Heart right ventricle (tissue), 16 donors: Measurements from ENCODE around the gene PDZD2. TPM values are rescaled to one million over a fixed set of nuclear protein-coding genes. Genes with fewer than 3 reads are reported as not detected.
A peak's percentile ranks its signal among the peaks of the same experiment; 100 is the strongest.

Experiments
- ATAC-seq, 8 donors: fragments of 200-7000 bp; cut with Tn5 transposase; one replicate each; pipeline ENCODE4 v1.9.1; 2020; ENCODE audit warnings: mild to moderate bottlenecking in 8 of 8, moderate library complexity in 8 of 8, moderate number of reproducible peaks in 1 of 8
- DNase-seq, 2 donors: peaks; one replicate each; pipeline ENCODE4 v3.0.0-alpha.2; 2020
- H3K27ac ChIP-seq, 10 donors: fragments of 200-600 bp; sonication (generic) in 2 of 10; one replicate each; pipeline versions ENCODE4 v1.5.0 to v1.8.0; 2020 to 2022; ENCODE audit warnings: mild to moderate bottlenecking in 3 of 10
- H3K27me3 ChIP-seq, 7 donors: fragments of 200-600 bp; one replicate each; pipeline ENCODE4 v1.8.0; 2021 to 2022; ENCODE audit warnings: mild to moderate bottlenecking in 2 of 7
- H3K36me3 ChIP-seq, 9 donors: fragments of 200-600 bp; sonication (generic) in 1 of 9; one replicate each; pipeline versions ENCODE4 v1.5.0 to v1.8.0; 2020 to 2022; ENCODE audit warnings: mild to moderate bottlenecking in 2 of 9
- H3K4me1 ChIP-seq, 9 donors: fragments of 200-600 bp; sonication (generic) in 1 of 9; one replicate each; pipeline versions ENCODE4 v1.5.0 to v1.8.0; 2020 to 2022; ENCODE audit warnings: mild to moderate bottlenecking in 4 of 9
- H3K4me3 ChIP-seq, 10 donors: fragments of 200-600 bp; sonication (generic) in 2 of 10; one replicate each; pipeline versions ENCODE4 v1.5.0 to v1.8.0; 2020 to 2022; ENCODE audit warnings: mild to moderate bottlenecking in 7 of 10, moderate library complexity in 2 of 10
- H3K9me3 ChIP-seq, 11 donors: fragments of 200-600 bp in 10 of 11; sonication (generic) in 2 of 11; one replicate each; pipeline versions ENCODE4 v1.5.0 to v1.8.0; 2013 to 2022; ENCODE audit warnings: mild to moderate bottlenecking in 2 of 11, control low read depth in 1 of 11, moderate library complexity in 1 of 11
- CTCF ChIP-seq, 9 donors: fragments of 200-600 bp; sonication (generic) in 2 of 9; IDR thresholded peaks; one replicate each; pipeline versions ENCODE4 v1.5.0 to v1.8.0; 2021 to 2022; ENCODE audit warnings: antibody characterized with exemption in 9 of 9, mild to moderate bottlenecking in 5 of 9, moderate library complexity in 1 of 9
- WGBS, 2 donors: extraction: QIAGEN DNeasy Blood & Tissue Kit; methylation state at CpG; one replicate each; pipeline ENCODE4 v1.1.7; 2013; ENCODE audit warnings: inconsistent platforms in 1 of 2; 5-methylcytosine and 5-hydroxymethylcytosine counted together
- intact Hi-C, 10 donors: fragments of 100-400 bp; cut with DNase I; formaldehyde crosslinking; loops; one replicate each; pipeline versions ENCODE4 v1.11.1 to v1.14.2; 2022
- polyA plus RNA-seq, 2 donors: library from polyadenylated mRNA; stranded (reverse); fragments of 200-250 nt; gene quantifications; one replicate each; pipeline ENCODE4 v1.2.3, GENCODE V29; 2013
- total RNA-seq, 10 donors: library from RNA; stranded (reverse); fragmentation: NEBNext Ultra II Directional in 3 of 10; extraction: Animal tissue kit (Norgen Biotek cat#: 25700) in 3 of 10; gene quantifications; one replicate each; pipeline versions ENCODE4 v1.2.1 to v1.2.4, GENCODE V29; 2021 to 2023
- donor health status: Arrhythmogenic right ventricular cardiomyopathy.
- donor health status: ischemic (EF 13 %, LVEDD 7.1; RV severe dilation, severe dysfunction).
- donor health status: healthy with polysubstance abuse.
- donor health status: DM: no; HTN: yes; CAD: no.
- donor health status: DM: no; HTN: no; CAD: no.
- donor health status: ischemic (EF 25% LVEDD 6.9; RV normal size, moderate dysfunction).
- donor health status: ischemic (EF 25% LVEDD 5.7; RV mildly dilated, moderate dysfunction).
- donor health status: healthy.
- donor health status: DM: yes; HTN: yes; CAD: no.
- donor health status: Ischemic cardiomyopathy.
- donor health status: ischemic (EF 35%, LVEDD 5.7; RV mildly dilated, moderate dysfunction).
- donor health status: nonischemic (EF 11% LVEDD 7.7; RV severe dilation, severe dysfunction).
- donor health status: DM: yes; HTN: yes; CAD: no.
- donor health status: PGD.
- donor health status: ischemic (EF 29% LVEDD 5.4; RV normal size, mild dysfunction).
- donor health status: nonischemic (EF 23%, LVEDD 6.1; RV moderate dilation, normal function).

The PDZD2 gene
- total and polyA plus RNA-seq, 12 donors: 9.0 to 117 (median 82.5) TPM

GRCh38 chr5:31957151-31957550, 318.2 kb downstream of the PDZD2 start:
- DNase-seq: peak; percentile 15 to 33
- no peaks in the 10 kb centered on the region for H3K27me3 ChIP-seq
- peak; percentile 58 to 87 (median 78) for ATAC-seq
- TF ChIP-seq CTCF (IDR thresholded peaks at IDR 0.05): no peak
- intact Hi-C loops: no loop called here
- peaks cover 0 to 29% (median 6%) of the 10 kb centered on the region in 9 donors for H3K4me1 ChIP-seq
- no peaks in the 10 kb centered on the region for H3K36me3 ChIP-seq
- peak overlapping the region in 5 of 10 donors; percentile 1 to 50 (median 37) for H3K27ac ChIP-seq
- H3K9me3 ChIP-seq: peaks cover 0 to 9% (median 0%) of the 10 kb centered on the region in 11 donors
- WGBS, 2 donors: 58 to 64% methylated on average over 9 of the region's 9 CpGs
- no peak overlapping the region for H3K4me3 ChIP-seq

DNA sequence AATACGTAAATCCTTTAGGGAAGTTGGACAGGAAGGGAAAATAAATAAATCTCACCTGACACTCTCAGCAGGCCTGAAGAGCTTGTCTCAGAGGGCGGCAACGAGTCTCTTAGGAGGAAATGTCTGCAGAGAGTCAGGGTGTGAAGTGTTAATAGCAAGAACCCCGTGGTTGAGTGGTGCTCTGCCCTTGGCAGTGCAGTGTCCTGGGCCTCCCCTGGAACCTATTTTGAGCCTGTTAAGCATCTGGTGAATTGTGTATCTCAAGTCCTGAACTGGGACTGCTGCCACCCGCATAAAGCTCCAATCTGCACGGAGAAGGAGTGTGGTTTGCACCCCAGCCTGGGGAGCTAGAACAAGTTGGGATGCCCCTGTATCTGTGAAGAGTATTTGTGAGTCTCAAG, 323.4 kb downstream of the PDZD2 start:
- 12 to 22% methylated on average over 6 of the region's 6 CpGs for WGBS, 2 donors
- Histone ChIP-seq H3K4me1 (peaks cover 21 to 63% (median 32%) of the 10 kb centered on the region in 9 donors), H3K27me3 (no peaks in the 10 kb centered on the region), H3K27ac (peak overlapping the region; percentile 17 to 81 (median 70)), H3K9me3 (no peaks in the 10 kb centered on the region), H3K36me3 (no peaks in the 10 kb centered on the region), H3K4me3 (peak overlapping the region in 3 of 10 donors; percentile 5 to 21 (median 6))
- DNase-seq (peak; percentile 30 to 54), ATAC-seq (peak; percentile 78 to 92 (median 88))
- intact Hi-C loops: no loop called here
- no peak for TF ChIP-seq CTCF (IDR thresholded peaks at IDR 0.05)

DNA sequence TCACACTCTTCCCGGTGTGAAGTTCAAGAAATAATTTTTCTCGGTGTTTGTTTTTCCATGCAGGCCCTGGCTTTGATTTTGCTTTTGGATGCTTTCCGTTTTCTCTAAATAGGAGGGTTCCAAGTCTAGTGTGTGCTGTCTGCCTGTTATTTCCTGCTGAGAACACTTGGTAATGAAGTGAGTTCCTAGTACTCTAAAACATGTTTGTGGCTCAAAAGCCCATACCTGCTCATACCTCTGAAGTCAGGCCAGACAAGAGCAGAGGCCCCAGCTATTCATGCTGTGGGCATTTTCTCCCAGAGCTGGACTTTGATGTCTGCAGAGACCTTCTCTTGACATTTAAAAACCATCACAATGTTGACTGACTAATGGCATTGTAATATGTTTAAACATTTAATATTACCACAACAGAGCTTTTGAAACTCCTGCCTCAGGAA, 324.0 kb downstream of the PDZD2 start:
- peak in 7 of 8 donors; percentile 25 to 58 (median 42) for ATAC-seq
- intact Hi-C loops: no loop called here
- DNase-seq: no peak
- no peaks in the 10 kb centered on the region for H3K36me3 ChIP-seq
- peaks cover 21 to 58% (median 32%) of the 10 kb centered on the region in 9 donors for H3K4me1 ChIP-seq
- H3K9me3 ChIP-seq: no peaks in the 10 kb centered on the region
- no peak for TF ChIP-seq CTCF (IDR thresholded peaks at IDR 0.05)
- H3K4me3 ChIP-seq: peak overlapping the region in 1 of 10 donors; percentile 5
- 3 to 8% methylated on average over 3 of the region's 3 CpGs for WGBS, 2 donors
- H3K27me3 ChIP-seq: no peaks in the 10 kb centered on the region
- H3K27ac ChIP-seq: peak overlapping the region; percentile 17 to 81 (median 70)

GRCh38 chr5:31963358-31964006, 324.6 kb downstream of the PDZD2 start:
- peak; percentile 13 to 50 (median 34) for ATAC-seq
- Histone ChIP-seq H3K4me3 (no peak overlapping the region), H3K27ac (peak overlapping the region; percentile 2 to 81 (median 70)), H3K9me3 (no peaks in the 10 kb centered on the region), H3K27me3 (no peaks in the 10 kb centered on the region), H3K4me1 (peaks cover 21 to 58% (median 32%) of the 10 kb centered on the region in 9 donors), H3K36me3 (no peaks in the 10 kb centered on the region)
- DNase-seq: peak; percentile 19 to 33
- intact Hi-C loops: no loop called here
- WGBS, 2 donors: 37 to 40% methylated on average over 13 of the region's 13 CpGs
- TF ChIP-seq CTCF (IDR thresholded peaks at IDR 0.05): no peak
